ENCODE data around the gene MAPKAPK2.

DNA sequence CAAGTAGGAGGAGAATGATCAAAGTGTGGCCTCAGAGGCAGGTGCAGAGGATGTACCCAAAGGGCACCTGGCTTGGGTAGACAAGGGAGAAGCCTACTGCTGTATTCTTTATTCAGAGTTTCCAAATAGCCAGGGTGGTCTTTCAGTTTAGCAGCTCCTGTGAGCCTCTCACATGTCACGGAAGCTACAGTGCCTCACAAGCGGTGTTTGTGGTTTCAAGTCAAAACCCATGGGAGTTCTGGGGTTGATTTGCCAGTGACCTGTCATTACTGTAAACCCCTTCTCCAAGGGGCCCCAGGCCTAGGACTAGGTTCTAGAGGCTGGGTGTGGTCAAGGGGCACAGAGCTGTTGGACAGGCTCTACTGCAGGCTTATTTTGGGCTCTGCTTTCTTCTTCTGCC is 97.7 kb downstream of the MAPKAPK2 start:
- TF ChIP-seq CTCF (conservative IDR thresholded peaks at IDR 0.05; ENCODE audit: low read depth, low read length) (no peak), EZH2phosphoT487 (IDR thresholded peaks at IDR 0.05; ENCODE audit: borderline replicate concordance, low read length) (no peak)
